ENCODE measurements around the gene GUCY1A2. TPM values are rescaled to one million over a fixed set of nuclear protein-coding genes. Genes with fewer than 3 reads are reported as not detected.
"Not testable (repeated sequence)": the region's sequence is repeated elsewhere in the genome, so short reads cannot be mapped to it uniquely, and the experiment has no call there.

The GUCY1A2 gene
- total RNA-seq (10 to 100 TPM in 3 of 10 donors, 1 to 10 TPM in 7; 5.4 to 18.5 (median 9.0) TPM), polyA plus RNA-seq (1 to 10 TPM in 1 of 2 donors, under 1 TPM in 1; 0.68 to 2.3 TPM)
- long read RNA-seq, donor 1, partial matches to known transcripts = 0 of 1 reads
- long read RNA-seq, donor 1, other reads (novel, unspliced or antisense) = 1 of 1 reads
- long read RNA-seq, donor 2, partial matches to known transcripts = 0 of 1 reads
- long read RNA-seq, donor 2, other reads (novel, unspliced or antisense) = 1 of 1 reads
- long read RNA-seq, donor 3, full-length matches to known transcripts = 1 of 8 reads
- long read RNA-seq, donor 3, partial matches to known transcripts = 3 of 8 reads
- long read RNA-seq, donor 3, other reads (novel, unspliced or antisense) = 4 of 8 reads

- Histone ChIP-seq H3K9me3 (no peaks in the 10 kb centered on the region), H3K36me3 (no peaks in the 10 kb centered on the region), H3K4me1 (peaks cover 0 to 14% (median 5%) of the 10 kb centered on the region in 9 donors), H3K27ac (peak within 1 kb of the TSS in 9 of 10 donors; percentile 25 to 85 (median 64)), H3K27me3 (peaks cover 0 to 67% (median 40%) of the 10 kb centered on the region in 7 donors), H3K4me3 (peak within 1 kb of the TSS; percentile 2 to 57 (median 50))
- DNase-seq (peak; percentile 26 to 28), ATAC-seq (peak; percentile 30 to 69 (median 54))
- 0 to 1% methylated on average over 40 to 64 of the region's 67 CpGs for WGBS, 2 donors
- intact Hi-C loops (cut with DNase I) = loop anchor here in 6 of 10 donors (5.0 to 10.0 kb wide), 4 partner anchors 41 to 296 kb away; no protein-coding TSS in a partner anchor
- TF ChIP-seq CTCF (IDR thresholded peaks at IDR 0.05) = no peak
These were observed at the start of gene GUCY1A2 for GRCh38 chr11:107018219-107018901. TSS of gene GUCY1A2 (minus strand) at chr11:107018476. CDS start at chr11:107018055, 421 bp downstream.

GRCh38 chr11:107054391-107054790, 36.1 kb upstream of the GUCY1A2 start:
- Histone ChIP-seq H3K27me3 (no peaks in the 10 kb centered on the region), H3K27ac (no peak overlapping the region), H3K36me3 (no peaks in the 10 kb centered on the region), H3K4me1 (no peaks in the 10 kb centered on the region), H3K9me3 (peaks cover 0 to 37% (median 3%) of the 10 kb centered on the region in 11 donors), H3K4me3 (no peak overlapping the region)
- ATAC-seq (no peak), DNase-seq (no peak)
- WGBS, 2 donors = 21 to 34% methylated on average over 1 of the region's 1 CpG
- intact Hi-C loops (cut with DNase I) = no loop called here
- no peak for TF ChIP-seq CTCF (IDR thresholded peaks at IDR 0.05)

- intact Hi-C loops (cut with DNase I); ATAC-seq: not testable (repeated sequence)
- WGBS, 2 donors = 47 to 49% methylated on average over 4 of the region's 4 CpGs
These were observed 33.1 kb upstream of the GUCY1A2 start for GRCh38 chr11:107051332-107051731.

GRCh38 chr11:107050899-107051298, 32.6 kb upstream of the GUCY1A2 start:
- intact Hi-C loops (cut with DNase I); H3K36me3 ChIP-seq; H3K27me3 ChIP-seq; H3K4me3 ChIP-seq; H3K27ac ChIP-seq; H3K4me1 ChIP-seq; DNase-seq; ATAC-seq: not testable (repeated sequence)
- H3K9me3 ChIP-seq = peaks cover 0 to 37% (median 3%) of the 10 kb centered on the region in 11 donors
- WGBS, 2 donors = 93 to 96% methylated on average over 2 of the region's 2 CpGs

More at GRCh38 chr11:107051332-107051731, 33.1 kb upstream of the GUCY1A2 start:
- peaks cover 0 to 37% (median 3%) of the 10 kb centered on the region in 11 donors for H3K9me3 ChIP-seq
- H3K36me3 ChIP-seq, H3K4me1 ChIP-seq, H3K27me3 ChIP-seq, H3K27ac ChIP-seq, DNase-seq, H3K4me3 ChIP-seq: not testable (repeated sequence)

GRCh38 chr11:107050121-107050520, 31.8 kb upstream of the GUCY1A2 start:
- Histone ChIP-seq H3K27me3 (no peaks in the 10 kb centered on the region), H3K36me3 (no peaks in the 10 kb centered on the region), H3K27ac (no peak overlapping the region), H3K9me3 (peaks cover 0 to 37% (median 3%) of the 10 kb centered on the region in 11 donors), H3K4me3 (no peak overlapping the region), H3K4me1 (no peaks in the 10 kb centered on the region)
- no peak for TF ChIP-seq CTCF (IDR thresholded peaks at IDR 0.05)
- 62 to 84% methylated on average over 5 of the region's 5 CpGs for WGBS, 2 donors
- ATAC-seq = no peak
- intact Hi-C loops (cut with DNase I) = no loop called here
- DNase-seq = no peak
